GM12874 (cell line): ENCODE data around the gene GBGT1.

Experiments used
- CTCF ChIP-seq: IDR thresholded peaks from 2 replicates; pipeline ENCODE4 v1.5.1; 2011; ENCODE audit warnings: low read depth, mild to moderate bottlenecking, control low read depth, low read length, moderate library complexity; ENCODE audit not compliant: insufficient read depth

The GBGT1 gene

GRCh38 chr9:133127340-133127981, 36.3 kb downstream of the GBGT1 start:
- TF ChIP-seq CTCF, result peak; percentile 36

DNA sequence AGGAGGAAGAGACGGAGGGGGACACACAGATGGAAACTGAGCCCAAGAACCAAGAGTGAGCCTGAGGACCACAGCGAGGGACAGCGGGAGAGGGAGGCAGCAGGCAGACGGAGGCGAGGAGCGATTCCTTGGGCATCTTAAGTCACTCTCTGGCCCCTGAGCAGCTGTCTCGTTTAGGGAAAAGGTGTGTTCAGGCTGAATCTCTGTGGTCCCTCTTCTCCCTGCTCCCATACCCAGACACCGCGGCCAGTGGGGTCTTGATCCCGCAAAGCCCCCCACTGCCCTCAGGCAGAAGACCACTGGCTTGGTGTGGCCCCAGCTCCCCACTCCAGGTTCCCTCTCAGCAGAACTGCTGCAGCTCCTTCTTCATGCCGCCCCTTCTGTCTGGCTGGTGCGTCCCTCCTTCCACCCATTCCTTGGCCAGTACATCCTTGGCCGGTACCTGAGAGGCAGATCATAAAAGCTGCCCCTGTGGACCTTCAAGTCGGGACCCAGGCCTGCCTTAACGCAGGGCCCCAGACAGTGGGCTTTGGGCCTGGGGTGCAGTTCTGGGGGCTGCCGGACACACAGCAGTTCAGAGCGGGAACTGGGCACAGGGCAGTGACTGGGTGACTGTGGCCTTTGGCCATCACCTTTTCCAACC, 36.9 kb downstream of the GBGT1 start:
- no peak for TF ChIP-seq CTCF

DNA sequence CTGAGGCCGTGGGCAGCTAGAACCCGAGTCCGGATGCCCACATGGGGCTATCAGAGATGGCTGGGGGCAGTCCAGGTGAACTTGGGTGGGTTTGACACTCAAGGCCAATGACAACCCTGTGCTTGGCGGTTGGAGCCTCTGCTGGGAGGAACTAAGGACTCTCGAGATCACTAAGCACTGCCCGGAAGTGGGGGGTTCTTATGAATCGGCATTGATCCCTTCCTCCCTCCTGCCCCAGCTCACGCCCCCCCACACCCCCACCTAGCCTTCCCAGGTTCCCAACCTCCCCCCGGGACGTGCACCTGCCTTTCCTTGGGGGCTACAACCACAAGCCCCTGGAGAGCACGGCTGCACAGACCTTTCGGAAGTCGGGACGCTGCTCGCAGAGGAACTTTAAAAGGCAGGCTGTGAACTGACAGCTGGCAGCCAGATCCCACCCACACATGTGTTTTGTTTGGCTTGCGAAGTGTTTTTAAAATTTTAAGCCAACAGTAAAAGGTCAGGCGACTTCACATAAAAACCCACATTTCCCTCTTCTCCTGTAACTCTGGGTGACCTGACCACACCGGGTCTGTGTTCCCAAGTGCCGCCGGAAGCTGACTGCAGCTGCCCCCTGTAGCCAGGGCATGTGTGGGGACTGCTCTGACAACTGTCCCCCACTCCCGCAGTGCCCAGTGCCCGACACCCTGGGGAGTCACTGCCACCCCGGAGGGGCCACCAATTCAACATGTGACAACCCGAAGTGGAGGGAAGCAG, 37.6 kb downstream of the GBGT1 start:
- TF ChIP-seq CTCF, result no peak

GRCh38 chr9:133124907-133125275, 38.8 kb downstream of the GBGT1 start:
- TF ChIP-seq CTCF, result no peak

DNA sequence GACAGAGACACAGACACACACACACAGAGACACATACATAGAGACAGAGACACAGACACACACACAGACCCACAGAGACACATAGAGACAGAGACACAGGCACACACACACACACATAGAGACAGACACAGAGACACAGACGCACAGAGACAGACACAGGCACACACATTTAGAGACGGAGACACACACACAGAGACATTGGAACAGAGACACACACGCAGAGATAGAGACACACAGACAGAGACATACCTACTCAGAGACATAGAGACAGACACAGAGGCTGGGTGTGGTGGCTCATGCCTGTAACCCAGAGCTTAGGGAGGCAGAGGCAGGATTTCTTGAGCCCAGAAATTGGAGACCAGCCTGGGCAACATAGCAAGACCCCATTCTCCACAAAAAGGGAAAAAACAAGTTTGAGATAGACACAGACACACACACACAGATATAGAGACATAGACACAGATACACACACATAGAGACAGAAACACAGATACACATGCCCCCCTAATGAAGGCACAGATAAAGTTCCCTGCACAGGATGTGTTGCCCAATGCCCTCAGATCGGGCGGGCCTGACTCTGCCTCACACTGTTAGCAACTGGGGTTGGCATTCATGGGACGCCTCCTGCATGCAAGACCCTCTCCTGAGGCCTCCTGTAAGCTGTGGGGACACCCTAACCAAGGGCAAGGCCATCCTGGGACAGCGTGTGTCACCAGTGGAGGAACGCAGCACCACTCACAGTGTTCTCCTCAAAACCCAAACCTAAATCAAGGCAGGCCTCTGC, 39.4 kb downstream of the GBGT1 start:
- TF ChIP-seq CTCF, result no peak

GRCh38 chr9:133122935-133123611, 40.6 kb downstream of the GBGT1 start:
- TF ChIP-seq CTCF, result no peak
